Measurements from ENCODE around the gene ENTHD1.

ENTHD1 gene

GRCh38 chr22:39718921-39719475 lies 174.6 kb downstream of the ENTHD1 start:
- no peak overlapping the region for H3K4me3 ChIP-seq (ENCODE audit: low read depth, low read length)
- DNase-seq (ENCODE audit: low read depth): no peak
- in situ Hi-C loops (cut with HindIII; ENCODE audit: low sequenced_read_pairs): no loop called here
- no peak for TF ChIP-seq CTCF (IDR thresholded peaks at IDR 0.05; ENCODE audit: low read depth, low read length, missing control alignments)

- no peak overlapping the region for H3K4me3 ChIP-seq (ENCODE audit: low read depth, low read length)
- TF ChIP-seq CTCF (IDR thresholded peaks at IDR 0.05; ENCODE audit: low read depth, low read length, missing control alignments): no peak
- in situ Hi-C loops (cut with HindIII; ENCODE audit: low sequenced_read_pairs): no loop called here
- DNase-seq (ENCODE audit: low read depth): no peak
Measured at GRCh38 chr22:39718206-39718605, 175.4 kb downstream of the ENTHD1 start.

GRCh38 chr22:39717099-39717498 lies 176.5 kb downstream of the ENTHD1 start:
- in situ Hi-C loops (cut with HindIII; ENCODE audit: low sequenced_read_pairs): no loop called here

GRCh38 chr22:39716534-39716933 lies 177.0 kb downstream of the ENTHD1 start:
- no peak for DNase-seq (ENCODE audit: low read depth)
- in situ Hi-C loops (cut with HindIII; ENCODE audit: low sequenced_read_pairs): no loop called here

More at GRCh38 chr22:39717099-39717498, 176.5 kb downstream of the ENTHD1 start:
- no peak for DNase-seq (ENCODE audit: low read depth)
- TF ChIP-seq CTCF (IDR thresholded peaks at IDR 0.05; ENCODE audit: low read depth, low read length, missing control alignments): no peak
- H3K4me3 ChIP-seq (ENCODE audit: low read depth, low read length): no peak overlapping the region

GRCh38 chr22:39715778-39716495 lies 177.6 kb downstream of the ENTHD1 start:
- in situ Hi-C loops (cut with HindIII; ENCODE audit: low sequenced_read_pairs): no loop called here
- DNase-seq (ENCODE audit: low read depth): no peak
- no peak for TF ChIP-seq CTCF (IDR thresholded peaks at IDR 0.05; ENCODE audit: low read depth, low read length, missing control alignments)
- no peak overlapping the region for H3K4me3 ChIP-seq (ENCODE audit: low read depth, low read length)

More at GRCh38 chr22:39716534-39716933, 177.0 kb downstream of the ENTHD1 start:
- no peak for TF ChIP-seq CTCF (IDR thresholded peaks at IDR 0.05; ENCODE audit: low read depth, low read length, missing control alignments)
- H3K4me3 ChIP-seq (ENCODE audit: low read depth, low read length): no peak overlapping the region

- no peak for DNase-seq (ENCODE audit: low read depth)
- H3K4me3 ChIP-seq (ENCODE audit: low read depth, low read length): no peak overlapping the region
- in situ Hi-C loops (cut with HindIII; ENCODE audit: low sequenced_read_pairs): no loop called here
- TF ChIP-seq CTCF (IDR thresholded peaks at IDR 0.05; ENCODE audit: low read depth, low read length, missing control alignments): no peak
Measured at GRCh38 chr22:39714321-39714720, 179.2 kb downstream of the ENTHD1 start.
